DMS114 treated with DMSO at 0.1 percent for 48 hours (cell line): ENCODE measurements around the gene HOXB2.

Experiments
- DNase-seq: peaks from one replicate; lab custom pipeline; 2025; ENCODE audit not compliant: unreplicated experiment; lab: John Stamatoyannopoulos, UW

The HOXB2 gene

GRCh38 chr17:48553826-48554225 is 8.9 kb upstream of the HOXB2 start:
- DNase-seq = no peak

- DNase-seq = no peak
Observed at GRCh38 chr17:48553190-48553547, 8.3 kb upstream of the HOXB2 start.

GRCh38 chr17:48552466-48553189 is 7.7 kb upstream of the HOXB2 start:
- no peak for DNase-seq

GRCh38 chr17:48551596-48552465 is 6.9 kb upstream of the HOXB2 start:
- DNase-seq = no peak

GRCh38 chr17:48551214-48551555 is 6.3 kb upstream of the HOXB2 start:
- DNase-seq = no peak

- DNase-seq = no peak
Observed at GRCh38 chr17:48550502-48551213, 5.7 kb upstream of the HOXB2 start.

GRCh38 chr17:48549914-48550501 is 5.1 kb upstream of the HOXB2 start:
- no peak for DNase-seq

- no peak for DNase-seq
Observed at GRCh38 chr17:48549281-48549630, 4.3 kb upstream of the HOXB2 start.

GRCh38 chr17:48548523-48549280 is 3.8 kb upstream of the HOXB2 start:
- no peak for DNase-seq

GRCh38 chr17:48547808-48548522 is 3.1 kb upstream of the HOXB2 start:
- peak; percentile 34 for DNase-seq

GRCh38 chr17:48546924-48547807 is 2.3 kb upstream of the HOXB2 start:
- peak; percentile 36 for DNase-seq

GRCh38 chr17:48546137-48546923 is 1.4 kb upstream of the HOXB2 start:
- peak; percentile 17 for DNase-seq

- no peak for DNase-seq
Observed at GRCh38 chr17:48545539-48545938, 630 bp upstream of the HOXB2 start.

- peak; percentile 38 for DNase-seq
Observed at GRCh38 chr17:48544349-48545021, 424 bp downstream of the HOXB2 start.

- no peak for DNase-seq
Observed at GRCh38 chr17:48543854-48544348, 1.0 kb downstream of the HOXB2 start.

GRCh38 chr17:48543107-48543853 is 1.6 kb downstream of the HOXB2 start:
- DNase-seq = peak; percentile 35

GRCh38 chr17:48542698-48543106 is 2.2 kb downstream of the HOXB2 start:
- DNase-seq = no peak
